SW 1271 (cell line): ENCODE data around the gene ZSCAN2.
A peak's percentile ranks its signal among the peaks of the same experiment; 100 is the strongest.
"Not testable (repeated sequence)": the region's sequence is repeated elsewhere in the genome, so short reads cannot be mapped to it uniquely, and the experiment has no call there.

Experiments used
- DNase-seq, 2 experiments: peaks; one replicate each; lab custom pipeline; 2025; lab: John Stamatoyannopoulos, UW

ZSCAN2 gene

GRCh38 chr15:84600687-84601554 lies at the start of gene ZSCAN2:
ZSCAN2 (plus strand) TSS chr15:84601009; CDS start chr15:84603928, 2,919 bp downstream.
- peak; percentile 87 to 97 for DNase-seq

DNA sequence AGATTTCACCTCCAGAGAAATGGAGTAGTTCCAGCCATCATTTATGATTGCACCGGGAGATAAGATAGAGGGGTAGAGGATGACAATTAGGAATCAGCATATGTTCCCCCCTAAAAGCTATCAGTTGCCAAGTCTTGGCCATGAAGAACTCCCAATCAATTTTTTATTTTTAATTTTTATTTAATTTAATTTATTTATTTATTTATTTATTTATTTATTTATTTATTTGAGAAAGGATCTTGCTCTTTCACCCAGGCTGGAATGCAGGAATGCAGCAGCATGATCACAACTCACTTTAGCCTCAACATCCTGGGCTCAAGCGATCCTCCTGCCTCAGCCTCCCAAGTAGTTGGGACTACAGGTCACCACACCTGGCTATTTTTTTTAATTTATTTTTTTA lies 49.2 kb upstream of the ZSCAN2 start:
- DNase-seq, result not testable (repeated sequence)

GRCh38 chr15:84552896-84553295 lies 47.9 kb upstream of the ZSCAN2 start:
- DNase-seq, result no peak

DNA sequence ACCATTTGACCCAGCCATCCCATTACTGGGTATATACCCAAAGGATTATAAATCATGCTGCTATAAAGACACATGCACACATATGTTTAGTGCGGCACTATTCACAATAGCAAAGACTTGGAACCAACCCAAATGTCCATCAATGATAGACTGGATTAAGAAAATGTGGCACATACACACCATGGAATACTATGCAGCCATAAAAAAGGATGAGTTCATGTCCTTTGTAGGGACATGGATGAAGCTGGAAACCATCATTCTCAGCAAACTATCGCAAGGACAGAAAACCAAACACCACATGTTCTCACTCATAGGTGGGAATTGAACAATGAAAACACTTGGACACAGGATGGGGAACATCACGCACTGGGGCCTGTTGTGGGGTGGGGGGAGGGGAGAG lies 44.1 kb upstream of the ZSCAN2 start:
- not testable (repeated sequence) for DNase-seq

- DNase-seq, result not testable (repeated sequence)
These were observed 32.8 kb upstream of the ZSCAN2 start for GRCh38 chr15:84568021-84568420.

- DNase-seq, result no peak
These were observed 30.6 kb upstream of the ZSCAN2 start for GRCh38 chr15:84570164-84570735.

DNA sequence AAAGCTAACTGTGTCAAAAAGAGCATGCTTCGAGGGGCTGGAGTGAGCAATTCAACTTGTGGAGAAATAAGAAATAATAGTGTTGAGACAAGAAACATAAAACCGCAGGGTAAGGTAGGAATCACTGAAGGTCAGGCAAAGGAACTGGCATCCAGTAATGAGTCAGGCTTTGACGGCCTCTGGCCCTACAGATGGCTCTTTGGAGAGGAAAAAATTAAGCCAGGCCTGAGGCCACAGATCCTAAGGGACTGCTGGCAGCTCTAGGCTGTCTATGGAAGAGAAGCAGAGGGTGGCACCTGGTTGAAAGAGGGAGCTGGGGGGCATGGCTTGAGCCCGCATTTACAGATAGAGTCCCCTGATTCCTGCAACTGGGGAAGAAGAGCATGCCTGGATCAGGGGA lies 28.6 kb upstream of the ZSCAN2 start:
- peak in 1 of 2 experiments; percentile 11 for DNase-seq

DNA sequence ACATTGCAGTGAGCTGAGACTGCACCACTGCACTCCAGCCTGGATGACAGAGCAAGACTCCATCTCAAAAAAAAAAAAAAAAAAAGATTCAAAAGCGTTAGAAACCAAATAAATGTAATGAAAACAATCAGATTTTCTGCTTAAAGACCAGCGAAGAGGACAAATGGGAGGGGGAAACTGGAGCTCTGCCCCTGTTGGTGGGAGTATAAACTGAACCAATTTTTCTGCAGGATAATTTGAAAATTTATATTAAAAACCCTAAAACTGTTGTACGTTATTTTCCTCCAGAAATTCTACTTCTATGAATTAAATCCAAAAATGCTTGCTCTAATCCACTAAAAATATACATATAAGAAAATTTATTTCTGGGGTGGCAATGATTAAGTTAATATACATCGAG lies 25.3 kb upstream of the ZSCAN2 start:
- no peak for DNase-seq

- not testable (repeated sequence) for DNase-seq
These were observed 22.9 kb upstream of the ZSCAN2 start for GRCh38 chr15:84577891-84578290.

DNA sequence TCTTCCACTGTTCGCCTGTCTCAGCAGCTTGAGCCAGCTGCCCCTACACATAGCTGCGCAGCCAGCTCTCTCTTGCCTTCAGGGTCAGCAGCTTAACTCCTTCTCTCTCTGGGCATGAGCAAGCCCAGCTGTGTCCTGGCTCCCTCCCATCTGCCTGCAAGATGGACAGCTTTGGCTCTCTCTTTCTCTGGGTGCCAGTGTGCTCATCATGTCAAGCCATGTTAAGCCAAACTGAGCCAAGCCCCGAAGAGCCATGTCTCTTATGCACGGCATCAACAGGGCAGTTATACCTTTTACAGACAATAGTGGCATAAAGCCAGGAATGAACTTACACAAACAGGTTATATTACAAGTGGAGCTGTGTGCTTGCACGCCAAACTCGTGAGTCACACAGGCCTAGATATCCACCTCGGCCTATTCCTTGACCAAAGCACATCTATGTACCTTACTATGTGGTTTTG lies 21.5 kb upstream of the ZSCAN2 start:
- DNase-seq, result not testable (repeated sequence)

DNA sequence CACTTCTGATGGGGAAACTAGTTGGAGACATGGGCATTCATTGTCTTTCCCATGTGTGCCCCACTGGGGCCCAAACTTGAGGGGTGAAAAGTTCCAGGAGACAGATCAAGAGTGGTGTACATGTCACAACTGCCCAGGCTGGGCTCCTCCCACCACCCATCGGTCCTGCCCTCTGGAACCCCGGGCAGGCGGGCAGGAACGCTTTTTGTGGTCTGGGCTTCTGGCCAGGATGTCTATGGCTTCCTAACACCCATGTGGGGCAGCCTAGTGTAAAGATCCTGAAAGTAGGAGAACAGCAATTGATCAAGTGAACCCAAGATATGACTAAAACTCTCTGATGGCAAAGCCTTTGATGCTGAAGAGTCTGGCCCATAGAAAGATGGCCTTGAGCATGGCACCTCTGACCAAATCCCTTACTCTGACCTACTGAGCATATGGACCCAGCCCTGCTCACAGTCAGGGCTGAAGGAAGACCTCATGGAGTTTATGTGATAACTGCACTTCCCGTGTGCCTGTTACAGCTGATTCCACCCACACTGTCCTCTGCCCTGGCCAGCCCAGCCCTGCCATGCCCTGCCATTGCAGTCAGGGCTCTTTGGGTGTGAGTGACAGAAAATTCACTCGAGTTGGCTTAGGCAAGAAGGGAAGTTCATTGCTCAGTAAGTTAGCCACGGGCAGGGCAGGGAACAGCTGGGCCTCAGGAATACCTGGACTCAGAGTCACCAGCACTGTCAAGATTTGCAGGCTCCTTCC lies 19.0 kb upstream of the ZSCAN2 start:
- DNase-seq, result not testable (repeated sequence)

- DNase-seq, result no peak
These were observed 18.1 kb upstream of the ZSCAN2 start for GRCh38 chr15:84582583-84583157.

- DNase-seq, result not testable (repeated sequence)
These were observed 16.9 kb upstream of the ZSCAN2 start for GRCh38 chr15:84583921-84584320.

DNA sequence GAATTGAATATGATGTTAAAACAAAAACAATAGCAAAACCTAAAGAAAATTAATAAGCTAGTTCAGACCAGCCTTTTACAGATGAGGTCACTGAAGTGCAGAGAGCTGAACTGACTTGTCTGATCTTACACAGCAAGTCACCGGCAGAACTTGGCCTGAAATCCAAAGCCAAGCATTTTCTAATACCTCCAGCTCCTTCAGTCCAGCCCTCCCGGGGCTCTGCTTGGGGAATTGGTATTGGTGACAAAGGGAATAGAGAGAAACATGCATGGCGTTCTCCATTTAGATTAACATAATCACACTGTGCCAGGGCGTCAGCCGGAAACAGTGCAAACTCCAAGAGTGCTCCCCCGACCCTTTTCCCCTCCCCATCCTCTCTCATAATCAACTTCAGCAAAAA lies 14.1 kb upstream of the ZSCAN2 start:
- no peak for DNase-seq

GRCh38 chr15:84588053-84588874 lies 12.5 kb upstream of the ZSCAN2 start:
- peak; percentile 64 to 81 for DNase-seq

DNA sequence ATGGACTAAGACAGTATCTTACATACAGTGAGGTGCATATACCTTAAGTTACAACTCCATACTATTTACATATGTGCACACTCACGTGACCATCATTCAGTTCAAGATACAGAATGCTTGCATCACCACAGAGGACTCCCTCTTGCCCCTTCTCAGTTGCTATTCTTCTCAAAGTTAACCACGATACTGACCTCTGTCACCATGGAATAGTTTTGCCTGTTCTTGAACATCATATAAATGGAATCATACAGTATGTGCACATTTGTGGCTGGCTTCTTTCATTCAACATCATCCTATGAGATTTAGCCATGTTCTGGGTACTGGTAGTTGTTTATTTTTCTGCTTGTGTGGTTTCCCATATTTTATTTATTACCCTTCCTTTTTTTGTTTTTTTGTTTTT lies 10.4 kb upstream of the ZSCAN2 start:
- no peak for DNase-seq

DNA sequence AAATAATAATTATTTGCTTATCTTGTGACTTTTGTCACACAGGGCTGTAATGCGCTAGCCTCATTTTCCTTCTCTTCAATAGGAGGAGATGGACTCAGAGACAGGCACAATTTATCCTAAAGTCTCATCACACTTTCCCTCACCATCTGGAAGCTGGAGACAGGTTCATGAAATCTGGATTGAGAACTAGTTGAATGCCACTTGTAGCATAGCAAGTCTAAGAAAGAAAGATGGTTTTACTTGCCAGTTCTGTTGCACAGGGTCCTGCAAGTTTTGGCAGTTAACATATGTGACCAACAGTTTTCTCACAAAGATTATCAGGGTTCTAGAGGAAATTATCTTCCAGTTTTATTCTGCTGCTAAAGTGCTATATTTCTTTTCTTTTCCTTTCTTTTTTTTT lies 9.0 kb upstream of the ZSCAN2 start:
- DNase-seq, result no peak

- DNase-seq, result no peak
These were observed 6.1 kb upstream of the ZSCAN2 start for GRCh38 chr15:84594617-84595290.

DNA sequence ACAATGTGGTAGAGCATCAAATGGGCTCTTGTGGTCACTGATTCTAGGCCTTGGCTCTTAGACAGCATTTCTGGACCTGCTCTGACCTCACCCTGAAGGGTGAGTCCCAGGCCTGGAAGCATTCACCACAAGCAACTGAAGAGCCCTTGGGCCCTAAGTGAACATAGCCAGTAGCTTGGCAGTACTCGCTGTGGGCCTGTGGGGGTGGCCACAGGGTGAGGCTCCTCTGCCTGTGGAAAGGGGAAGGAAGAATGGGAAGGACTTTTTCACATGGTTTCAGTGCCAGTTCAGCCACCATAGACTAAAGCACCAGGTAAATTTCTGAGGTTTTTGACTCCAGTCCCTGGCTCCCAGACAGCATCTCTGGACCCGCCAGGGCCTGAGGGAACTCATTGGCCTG lies 5.1 kb upstream of the ZSCAN2 start:
- no peak for DNase-seq

DNA sequence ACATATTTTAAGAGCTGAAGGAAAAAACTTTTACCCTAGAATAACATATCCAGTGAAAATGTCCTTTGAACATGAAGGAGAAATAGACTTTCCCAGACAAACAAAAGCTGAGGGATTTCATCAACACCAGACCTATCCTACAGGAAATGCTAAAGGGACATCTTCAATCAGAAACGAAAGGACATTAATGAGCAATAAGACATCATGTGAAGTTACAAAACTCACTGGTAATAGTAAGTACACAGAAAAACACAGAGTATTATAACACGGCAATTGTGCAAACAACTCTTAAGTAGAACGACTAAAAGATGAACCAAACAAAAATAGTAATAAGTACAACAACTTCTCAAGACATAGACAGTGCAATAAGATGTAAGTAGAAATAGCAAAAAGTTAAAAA lies 3.5 kb upstream of the ZSCAN2 start:
- DNase-seq, result no peak

- DNase-seq, result no peak
These were observed 2.6 kb upstream of the ZSCAN2 start for GRCh38 chr15:84598250-84598649.
